Caco-2 (cell line): ENCODE results near the gene MAMDC2. TPM values are rescaled to one million over a fixed set of nuclear protein-coding genes. Genes with fewer than 3 reads are reported as not detected.

Experiments used
- BruUV-seq: library from RNA; stranded (reverse); fragments of 400-500 nt; replicated peaks from 2 replicates; lab custom pipeline; 2021; lab: Mats Ljungman, UMichigan
- CTCF ChIA-PET: fragments of 300-600 bp; sonication (Branson Sonifier 250); formaldehyde crosslinking; loops from one replicate; lab custom pipeline; 2022; ENCODE audit warnings: antibody characterized with exemption; lab: Charles Lee
- POLR2A ChIA-PET: fragments of 300-600 bp; sonication (Branson Sonifier 250); formaldehyde crosslinking; loops from one replicate; lab custom pipeline; 2022; ENCODE audit warnings: antibody characterized with exemption; lab: Charles Lee
- DNase-seq, 2 experiments: peaks; one replicate each; pipeline versions ENCODE4 v3.0.0 to v3.0.0-alpha.2; 2020 to 2022
- H3K27me3 ChIP-seq: replicated peaks from 2 replicates; pipeline ENCODE4 v1.6.0; 2011; ENCODE audit warnings: low read length; ENCODE audit not compliant: control insufficient read depth, insufficient read depth
- H3K36me3 ChIP-seq: 2 replicates; pipeline ENCODE4 v1.5.1; 2011; ENCODE audit warnings: low read length; ENCODE audit not compliant: control insufficient read depth, insufficient read depth
- H3K4me1 ChIP-seq: fragments of 250-450 bp; sonication (Bioruptor Pico); 2 replicates; pipeline ENCODE4 v1.5.1; 2020; ENCODE audit warnings: mild to moderate bottlenecking
- H3K4me3 ChIP-seq: 2 replicates; pipeline ENCODE4 v1.5.1; 2011; ENCODE audit warnings: low read depth, mild to moderate bottlenecking, control low read depth, low read length
- H3K9me3 ChIP-seq: fragments of 250-450 bp; sonication (Bioruptor Pico); 2 replicates; pipeline ENCODE4 v1.5.1; 2020; ENCODE audit warnings: mild to moderate bottlenecking, moderate library complexity
- H3K27ac Mint-ChIP-seq: one replicate; pipeline ENCODE4 v1.8.0; 2022; ENCODE audit warnings: mixed read lengths; ENCODE audit not compliant: unreplicated experiment
- H3K27me3 Mint-ChIP-seq: one replicate; pipeline ENCODE4 v1.8.0; 2022; ENCODE audit warnings: mixed read lengths; ENCODE audit not compliant: insufficient read depth, unreplicated experiment
- H3K36me3 Mint-ChIP-seq: one replicate; pipeline ENCODE4 v1.8.0; 2022; ENCODE audit warnings: mild to moderate bottlenecking, mixed read lengths; ENCODE audit not compliant: insufficient read depth, unreplicated experiment
- H3K4me1 Mint-ChIP-seq: one replicate; pipeline ENCODE4 v1.8.0; 2022; ENCODE audit warnings: low read depth, mixed read lengths; ENCODE audit not compliant: unreplicated experiment
- H3K4me3 Mint-ChIP-seq: one replicate; pipeline ENCODE4 v1.8.0; 2022; ENCODE audit warnings: mild to moderate bottlenecking, moderate library complexity, mixed read lengths; ENCODE audit not compliant: unreplicated experiment
- H3K9me3 Mint-ChIP-seq: one replicate; pipeline ENCODE4 v1.8.0; 2022; ENCODE audit warnings: mixed read lengths; ENCODE audit not compliant: unreplicated experiment
- CTCF ChIP-seq, 2 experiments: fragments of 200-600 bp in 1 of 2; IDR thresholded peaks; 1 replicate in 1 of 2; 2 replicates in 1 of 2; pipeline versions ENCODE4 v1.5.1 to v1.8.0; 2011 to 2022; ENCODE audit warnings: antibody characterized with exemption in 1 of 2, control low read depth in 1 of 2, inconsistent platforms in 1 of 2, low read depth in 1 of 2, low read length in 1 of 2, mild to moderate bottlenecking in 1 of 2, moderate library complexity in 1 of 2; ENCODE audit not compliant: insufficient read depth in 1 of 2, severe bottlenecking in 1 of 2, unreplicated experiment in 1 of 2
- intact Hi-C: fragments of 100-400 bp; cut with micrococcal nuclease; formaldehyde crosslinking; loops from one replicate; pipeline ENCODE4 v1.10.0; 2022; ENCODE audit not compliant: unreplicated experiment
- total RNA-seq: library from RNA; stranded (reverse); gene quantifications from 2 replicates; pipeline ENCODE4 v1.2.3, GENCODE V29; 2022

The MAMDC2 gene
- total RNA-seq, 1 experiment from 2014 or later: not detected

GRCh38 chr9:70137577-70137976, 93.9 kb downstream of the MAMDC2 start:
- Mint-ChIP-seq H3K4me3 (no peak overlapping the region), H3K9me3 (no peaks in the 10 kb centered on the region), H3K27me3 (no peaks in the 10 kb centered on the region), H3K36me3 (no peaks in the 10 kb centered on the region), H3K27ac (no peak overlapping the region), H3K4me1 (no peaks in the 10 kb centered on the region)
- no peaks in the 10 kb centered on the region for H3K9me3 ChIP-seq
- POLR2A ChIA-PET: no interaction called here
- CTCF ChIA-PET: no interaction called here
- H3K4me3 ChIP-seq: no peak overlapping the region
- BruUV-seq: no TSS peak
- no peak for DNase-seq
- no peaks in the 10 kb centered on the region for H3K36me3 ChIP-seq
- H3K4me1 ChIP-seq: no peaks in the 10 kb centered on the region
- intact Hi-C loops: no loop called here
- no peak for TF ChIP-seq CTCF (IDR thresholded peaks at IDR 0.05; ENCODE audit: insufficient read depth in 1 of 2, low read depth in 1 of 2, low read length in 1 of 2, severe bottlenecking in 1 of 2, unreplicated experiment in 1 of 2)
- no peaks in the 10 kb centered on the region for H3K27me3 ChIP-seq

GRCh38 chr9:70142101-70142500, 98.5 kb downstream of the MAMDC2 start:
- Mint-ChIP-seq H3K4me1 (no peaks in the 10 kb centered on the region), H3K4me3 (no peak overlapping the region)
- POLR2A ChIA-PET: no interaction called here

DNA sequence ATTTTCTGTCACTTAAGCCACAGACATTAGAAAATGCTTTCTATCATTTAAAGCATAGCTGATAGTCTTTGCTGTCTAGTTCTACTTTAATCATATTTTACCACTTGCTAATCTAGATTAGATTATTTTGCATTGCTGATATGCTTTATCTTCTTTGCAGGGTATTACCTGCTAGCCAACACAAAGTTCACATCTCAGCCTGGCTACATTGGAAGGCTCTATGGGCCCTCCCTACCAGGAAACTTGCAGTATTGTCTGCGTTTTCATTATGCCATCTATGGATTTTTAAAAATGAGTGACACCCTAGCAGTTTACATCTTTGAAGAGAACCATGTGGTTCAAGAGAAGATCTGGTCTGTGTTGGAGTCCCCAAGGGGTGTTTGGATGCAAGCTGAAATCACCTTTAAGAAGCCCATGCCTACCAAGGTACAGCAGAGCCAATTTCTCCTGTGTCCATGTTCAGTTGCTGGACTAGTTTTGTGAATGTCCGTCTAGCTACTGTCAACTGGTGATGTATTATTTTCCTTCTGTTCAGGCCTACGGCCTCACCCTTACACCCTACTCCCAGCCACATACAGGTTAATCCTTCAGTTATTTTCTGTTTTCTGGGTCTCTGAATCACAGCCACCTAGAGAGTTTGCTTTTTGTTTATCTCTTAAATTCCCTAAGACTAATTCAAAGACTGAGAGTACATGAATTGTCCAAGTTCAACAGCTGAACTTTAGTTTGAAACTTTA, 99.9 kb downstream of the MAMDC2 start:
- H3K27ac Mint-ChIP-seq: no peak overlapping the region
- intact Hi-C loops: no loop called here

More at GRCh38 chr9:70142101-70142500, 98.5 kb downstream of the MAMDC2 start:
- Histone ChIP-seq H3K36me3 (no peaks in the 10 kb centered on the region), H3K27me3 (no peaks in the 10 kb centered on the region), H3K9me3 (no peaks in the 10 kb centered on the region), H3K4me3 (no peak overlapping the region), H3K4me1 (no peaks in the 10 kb centered on the region)
- no peak for TF ChIP-seq CTCF (IDR thresholded peaks at IDR 0.05; ENCODE audit: insufficient read depth in 1 of 2, low read depth in 1 of 2, low read length in 1 of 2, severe bottlenecking in 1 of 2, unreplicated experiment in 1 of 2)
- BruUV-seq: no TSS peak
- Mint-ChIP-seq H3K9me3 (no peaks in the 10 kb centered on the region), H3K27me3 (no peaks in the 10 kb centered on the region), H3K27ac (no peak overlapping the region), H3K36me3 (no peaks in the 10 kb centered on the region)
- CTCF ChIA-PET: no interaction called here
- no peak for DNase-seq
- intact Hi-C loops: no loop called here

More for the DNA sequence above, 99.9 kb downstream of the MAMDC2 start:
- Histone ChIP-seq H3K9me3 (no peaks in the 10 kb centered on the region), H3K4me3 (no peak overlapping the region), H3K4me1 (no peaks in the 10 kb centered on the region), H3K27me3 (no peaks in the 10 kb centered on the region), H3K36me3 (no peaks in the 10 kb centered on the region)
- DNase-seq: no peak
- H3K27me3 Mint-ChIP-seq: no peaks in the 10 kb centered on the region
- POLR2A ChIA-PET: no interaction called here
- CTCF ChIA-PET: no interaction called here
- no peaks in the 10 kb centered on the region for H3K9me3 Mint-ChIP-seq
- no peak for TF ChIP-seq CTCF (IDR thresholded peaks at IDR 0.05; ENCODE audit: insufficient read depth in 1 of 2, low read depth in 1 of 2, low read length in 1 of 2, severe bottlenecking in 1 of 2, unreplicated experiment in 1 of 2)
- no peaks in the 10 kb centered on the region for H3K4me1 Mint-ChIP-seq
- H3K4me3 Mint-ChIP-seq: no peak overlapping the region
- H3K36me3 Mint-ChIP-seq: no peaks in the 10 kb centered on the region
- no TSS peak for BruUV-seq
